Measurements from ENCODE around the gene CCDC39.

The CCDC39 gene

DNA sequence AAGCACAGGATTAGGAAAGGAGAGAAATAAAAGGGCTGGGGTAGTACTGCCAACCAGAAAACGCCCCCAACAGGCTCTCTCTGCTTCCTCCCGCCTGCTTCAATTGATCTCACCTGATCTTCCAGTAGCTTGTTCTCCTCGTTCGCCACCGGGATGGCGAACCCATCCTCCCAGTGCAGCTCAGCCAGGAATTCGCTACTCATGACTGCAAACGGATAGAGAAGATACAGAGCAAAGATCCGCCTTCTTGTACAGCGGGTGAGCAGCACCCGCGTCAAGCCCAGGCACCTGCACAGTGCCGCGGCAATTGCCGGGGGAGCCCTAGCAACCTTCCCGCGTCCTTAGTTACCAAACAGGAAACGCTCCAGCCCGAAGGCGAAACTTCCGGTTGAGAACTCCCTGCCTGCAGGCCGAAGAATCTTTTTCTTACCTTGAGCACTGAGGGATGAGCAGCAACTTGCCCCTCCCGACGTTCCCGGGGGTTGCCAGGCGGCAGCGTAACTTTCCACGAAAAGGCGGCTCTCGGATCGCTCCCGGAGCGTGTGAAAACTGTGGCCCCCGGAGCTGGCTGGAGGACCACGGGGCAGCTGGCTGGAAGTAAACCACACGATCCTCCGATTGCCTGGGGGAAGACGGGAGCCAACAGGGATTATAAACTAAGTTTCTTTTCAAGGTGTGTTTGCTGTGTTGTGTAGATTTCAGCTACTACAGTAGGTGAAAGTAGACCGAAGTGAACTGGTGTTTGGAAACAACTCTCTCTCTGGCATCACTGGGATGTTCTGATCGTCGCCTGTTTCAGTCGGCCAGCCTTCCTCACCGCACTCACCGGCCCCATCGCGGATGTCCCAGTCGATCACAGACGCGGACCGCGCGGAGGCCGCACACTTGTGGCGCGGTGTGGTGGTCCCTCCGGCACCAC is at the start of gene CCDC39:
CCDC39 (minus strand) TSS at position 312 of the 919 bp plus-strand sequence; CDS start at position 203, 109 bp downstream.
- no peak for DNase-seq

DNA sequence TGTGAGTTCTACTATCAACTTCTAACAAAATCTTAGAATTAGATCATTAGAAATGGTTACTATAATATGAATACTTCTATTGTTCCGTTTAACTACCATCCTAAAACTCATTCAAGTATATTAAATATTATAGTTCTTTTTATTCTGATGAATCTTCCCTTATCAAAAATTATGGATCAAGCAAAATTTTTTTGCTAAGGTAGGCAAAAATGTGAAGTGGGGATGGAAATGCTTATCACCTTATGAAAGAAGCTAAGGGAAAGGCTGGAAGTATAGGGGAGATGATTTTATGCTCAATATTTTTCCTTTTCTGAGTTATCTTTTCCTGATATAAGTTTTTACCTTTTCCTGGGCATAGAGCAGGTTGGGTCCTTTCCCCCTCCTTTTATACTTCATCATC is 40.7 kb upstream of the CCDC39 start:
- DNase-seq, result no peak

- no peak for DNase-seq
These were observed 28.6 kb upstream of the CCDC39 start for GRCh38 chr3:180707896-180708295.

- DNase-seq, result no peak
These were observed 26.3 kb upstream of the CCDC39 start for GRCh38 chr3:180705619-180706018.

DNA sequence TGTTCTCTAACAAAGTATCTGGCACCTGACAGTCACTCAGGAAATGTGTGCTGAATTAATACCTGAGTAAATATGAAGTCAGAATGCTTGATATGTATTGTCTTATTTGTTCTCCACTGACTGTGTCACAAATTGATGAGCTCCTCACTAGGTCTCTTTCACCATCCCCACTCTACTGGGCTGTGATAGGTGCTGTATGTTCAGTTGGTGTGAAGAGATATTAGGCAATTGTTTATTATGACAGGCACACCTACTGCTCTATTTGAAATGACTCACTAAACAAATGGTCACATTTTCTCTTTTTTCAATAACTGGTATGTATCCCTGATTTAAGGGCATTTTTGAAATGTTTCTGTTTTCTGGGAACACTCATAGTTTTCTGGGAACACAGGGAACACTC is 25.2 kb upstream of the CCDC39 start:
- DNase-seq, result no peak

DNA sequence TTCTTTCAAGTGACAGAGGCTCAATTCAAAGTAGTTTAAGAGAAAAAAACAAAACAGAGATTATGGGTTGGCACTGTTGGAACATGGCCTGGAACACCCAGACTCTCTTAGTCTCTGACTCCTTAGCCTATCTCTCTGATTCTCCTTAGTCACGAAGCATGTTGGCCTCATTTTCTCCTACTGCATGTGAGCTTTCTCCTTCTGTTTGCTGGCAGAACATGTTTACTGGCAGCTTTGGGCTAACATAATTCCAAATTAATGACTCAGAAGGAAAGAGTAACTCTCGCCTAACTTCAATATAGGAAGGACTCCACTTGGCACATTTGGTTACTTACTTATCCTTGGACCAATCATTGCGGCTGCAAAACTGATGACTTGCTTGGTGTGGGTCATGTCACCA is 21.7 kb upstream of the CCDC39 start:
- no peak for DNase-seq

DNA sequence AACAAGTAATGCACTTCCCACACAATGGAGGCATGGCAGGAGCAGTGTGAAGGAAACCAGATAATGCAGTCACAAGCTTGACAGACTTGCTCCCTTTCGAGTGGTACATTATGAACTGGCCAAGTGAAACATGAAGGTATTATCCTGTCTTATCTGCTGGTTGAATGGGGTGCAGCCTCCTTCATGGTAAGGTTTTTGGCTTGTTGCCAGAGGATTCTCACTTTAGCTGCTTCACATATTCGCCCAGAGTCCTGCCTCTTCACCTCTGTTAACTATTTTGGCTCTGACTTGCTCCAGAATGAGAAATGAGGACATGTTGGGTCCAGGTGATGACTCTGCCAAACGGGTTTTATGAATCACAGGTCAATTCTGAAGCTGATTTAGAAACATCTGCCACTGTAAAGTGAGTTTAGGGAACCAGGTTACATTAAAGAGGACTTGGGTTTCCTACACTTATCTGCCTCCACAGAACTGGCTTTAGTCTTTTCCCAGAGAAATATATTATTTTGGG is 19.5 kb upstream of the CCDC39 start:
- DNase-seq, result no peak

GRCh38 chr3:180694321-180694720 is 15.0 kb upstream of the CCDC39 start:
- DNase-seq, result peak; percentile 14

GRCh38 chr3:180693656-180694055 is 14.4 kb upstream of the CCDC39 start:
- DNase-seq, result no peak

- DNase-seq, result no peak
These were observed 10.8 kb upstream of the CCDC39 start for GRCh38 chr3:180690061-180690460.

GRCh38 chr3:180684807-180685206 is 5.5 kb upstream of the CCDC39 start:
- no peak for DNase-seq

DNA sequence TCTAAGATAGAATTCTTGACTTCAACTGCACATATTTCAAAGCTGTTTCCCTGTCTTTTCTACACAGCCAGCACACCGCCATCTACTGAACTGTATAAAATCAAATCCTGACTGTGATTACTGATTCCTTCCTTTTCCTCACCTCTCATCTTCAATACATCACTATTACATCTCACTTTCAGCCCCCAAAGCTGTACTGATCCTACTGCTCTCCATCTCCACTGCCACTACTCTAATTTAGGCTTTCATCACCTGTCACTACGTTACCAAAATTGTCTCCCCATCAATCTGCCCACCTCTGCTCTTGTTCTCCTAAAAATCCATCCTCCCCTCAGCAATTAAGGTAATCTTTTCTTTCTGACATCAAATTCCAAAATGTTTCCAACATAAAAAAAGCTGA is 4.5 kb upstream of the CCDC39 start:
- no peak for DNase-seq

DNA sequence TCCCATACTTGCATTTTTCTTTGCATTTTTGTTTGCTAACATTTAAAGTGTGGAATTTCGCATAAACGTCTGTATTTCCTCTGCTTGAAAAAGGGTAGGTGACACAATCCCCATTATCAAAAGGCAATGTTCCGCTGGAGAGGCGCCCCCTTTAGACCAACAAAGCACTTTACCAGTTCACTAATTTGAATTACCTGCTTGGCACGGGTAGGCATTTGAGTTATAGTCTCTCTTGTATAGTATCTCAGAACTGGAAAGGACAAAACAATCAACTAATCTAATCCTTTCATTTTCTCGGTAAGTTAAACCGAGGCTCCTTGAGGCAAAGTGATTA is 775 bp upstream of the CCDC39 start:
- DNase-seq, result no peak

DNA sequence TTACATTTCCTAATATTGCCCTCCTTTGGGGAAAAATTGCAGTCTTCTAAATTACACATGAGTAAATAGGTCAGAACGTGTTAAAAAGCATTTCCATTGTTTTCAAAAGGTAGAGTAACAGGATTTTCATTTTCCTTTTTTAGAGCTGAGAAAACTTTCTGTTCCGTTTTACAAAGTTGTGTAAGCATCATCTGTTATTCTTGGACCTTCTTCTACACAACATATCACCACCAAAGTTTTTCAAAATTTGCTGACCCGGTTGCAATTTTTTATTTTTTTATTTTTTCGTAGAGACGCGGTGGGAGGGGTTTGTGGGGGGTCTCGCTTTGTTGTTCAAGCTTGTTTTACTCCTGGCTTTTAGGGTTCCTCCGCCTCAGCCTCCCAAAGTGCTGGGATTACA is 1.1 kb downstream of the CCDC39 start:
- peak; percentile 6 for DNase-seq

- no peak for DNase-seq
These were observed 17.8 kb downstream of the CCDC39 start for GRCh38 chr3:180661444-180661843.

- DNase-seq, result no peak
These were observed 22.2 kb downstream of the CCDC39 start for GRCh38 chr3:180657094-180657493.

DNA sequence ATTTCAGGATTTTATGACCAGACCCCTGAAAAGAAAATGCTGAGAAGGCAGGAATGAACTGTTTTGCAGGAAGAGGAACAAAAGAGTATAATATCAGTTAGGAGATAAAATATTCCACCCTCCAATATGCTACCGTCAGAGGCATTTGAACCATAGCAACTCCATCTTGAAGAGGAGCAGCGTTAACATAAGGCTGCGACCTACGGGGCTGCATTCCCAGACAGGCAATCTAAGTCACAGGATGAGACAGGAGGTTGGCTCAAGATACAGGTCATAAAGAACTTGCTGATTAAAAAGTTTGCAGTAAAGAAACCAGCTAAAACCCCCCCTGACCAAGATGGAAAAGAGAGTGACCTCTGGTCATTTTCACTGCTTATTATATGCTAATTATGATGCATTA is 22.9 kb downstream of the CCDC39 start:
- DNase-seq, result no peak

DNA sequence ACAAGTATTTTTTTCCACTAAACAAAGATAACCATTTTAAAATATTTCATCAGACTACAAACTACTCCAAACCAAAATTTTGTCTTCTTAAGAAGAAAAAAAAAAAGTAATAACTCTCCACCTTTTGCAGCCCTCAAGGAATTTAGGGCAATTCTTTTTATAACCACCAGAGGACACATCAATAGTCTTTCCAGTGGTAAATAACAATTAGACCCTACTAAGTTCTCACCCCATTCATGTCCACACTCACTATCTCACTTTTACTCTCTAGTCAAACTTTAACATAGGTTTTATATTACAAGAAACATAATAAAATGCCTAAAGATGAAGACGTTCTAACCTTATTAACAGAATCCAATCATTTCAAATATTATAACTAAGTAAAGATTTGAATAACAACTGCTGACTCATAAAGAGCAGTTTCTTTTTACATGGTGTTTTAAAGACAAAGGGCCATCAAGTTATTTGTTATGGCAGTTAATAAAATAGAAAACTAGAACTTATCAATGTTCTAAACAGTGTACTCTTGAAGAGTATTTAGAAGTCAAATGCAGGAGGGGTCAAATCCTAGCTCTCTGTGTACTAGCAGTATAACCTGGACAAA is 33.0 kb downstream of the CCDC39 start:
- no peak for DNase-seq

DNA sequence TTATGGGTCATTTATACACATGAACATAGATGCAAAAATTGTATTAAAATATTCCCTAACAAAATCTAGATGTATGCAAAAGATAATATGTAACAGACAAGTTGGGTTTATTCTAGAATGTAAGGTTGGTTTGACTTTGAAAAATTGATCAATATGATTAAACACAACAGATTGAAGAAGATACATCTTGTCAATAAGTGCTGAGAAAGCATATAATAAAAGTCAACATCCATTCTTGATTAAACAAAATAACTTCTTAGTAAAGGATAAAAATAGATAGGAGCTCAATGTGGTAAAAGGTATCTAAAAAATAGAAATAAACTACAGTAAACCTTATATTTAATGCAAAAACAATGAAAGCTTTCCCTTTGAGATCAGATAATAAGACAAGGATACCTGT is 38.3 kb downstream of the CCDC39 start:
- DNase-seq, result no peak

DNA sequence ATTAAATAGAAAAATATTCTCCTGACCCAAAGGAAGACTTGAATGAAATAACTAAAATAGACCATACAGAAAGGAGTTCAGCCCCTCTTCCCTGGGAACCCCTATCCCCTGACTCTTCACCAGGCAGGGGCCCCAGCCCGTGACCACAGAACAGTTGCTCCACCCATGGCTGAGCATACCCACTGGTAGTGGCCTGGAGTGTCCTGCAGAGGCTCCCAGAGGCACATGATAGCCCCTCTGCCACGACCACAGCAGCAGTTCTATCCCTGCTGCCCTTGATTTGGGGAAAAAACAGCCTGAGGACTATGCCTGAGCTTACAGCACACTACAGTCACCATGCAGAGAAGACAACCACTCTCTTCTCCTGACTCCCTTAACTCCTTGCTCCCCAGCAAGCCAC is 45.6 kb downstream of the CCDC39 start:
- DNase-seq, result no peak

GRCh38 chr3:180631317-180631716 is 48.0 kb downstream of the CCDC39 start:
- DNase-seq, result peak; percentile 1

DNA sequence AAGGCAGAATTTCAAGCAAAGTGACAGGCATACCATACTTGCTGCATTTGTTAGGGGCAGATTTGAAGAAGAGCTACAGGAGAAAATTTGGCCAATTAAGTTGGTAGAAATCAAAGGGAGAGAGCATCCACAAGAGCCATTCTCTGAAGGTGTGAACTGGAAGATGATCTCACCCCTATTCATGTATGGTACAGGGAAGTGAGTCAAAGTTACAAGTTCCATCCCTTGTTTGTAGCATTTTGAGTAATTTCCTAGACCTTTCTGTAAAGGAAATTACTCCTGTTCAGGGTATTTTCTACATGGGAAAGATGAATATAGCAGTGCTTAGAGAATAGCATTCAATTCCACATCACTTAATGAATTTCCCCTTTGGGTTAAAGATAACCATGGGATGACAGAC is 48.9 kb downstream of the CCDC39 start:
- DNase-seq, result no peak

GRCh38 chr3:180626844-180627243 is 52.4 kb downstream of the CCDC39 start:
- DNase-seq, result no peak

GRCh38 chr3:180624714-180625113 is 54.6 kb downstream of the CCDC39 start:
- DNase-seq, result no peak

Measured in MV-4-11 (cell line).